CD14-positive monocyte (primary cell): ENCODE measurements around the gene DCLK2. TPM values are rescaled to one million over a fixed set of nuclear protein-coding genes. Genes with fewer than 3 reads are reported as not detected.

ENCODE experiments used
- DNase-seq, 3 donors: peaks; one replicate each; pipeline ENCODE4 v3.0.0-alpha.2; 2011 to 2022
- H2AFZ ChIP-seq: 2 replicates; pipeline ENCODE4 v1.6.0; 2012; ENCODE audit warnings: mild to moderate bottlenecking, low read depth, low read length, inconsistent platforms; ENCODE audit not compliant: insufficient read depth, poor library complexity, severe bottlenecking
- H3K27ac ChIP-seq, 2 donors: 1 replicate in 1 of 2; 2 replicates in 1 of 2; pipeline ENCODE4 v1.5.1; 2012 to 2013; ENCODE audit warnings: low read length in 2 of 2, control low read depth in 1 of 2, inconsistent platforms in 1 of 2, low read depth in 1 of 2, mild to moderate bottlenecking in 1 of 2
- H3K27me3 ChIP-seq, 2 donors: one replicate each; pipeline versions ENCODE4 v1.6.0 to v1.6.1; 2011 to 2013; ENCODE audit warnings: low read length in 2 of 2; ENCODE audit not compliant: control insufficient read depth in 2 of 2, insufficient read depth in 2 of 2
- H3K36me3 ChIP-seq, 2 donors: replicated peaks in 1 of 2; 1 replicate in 1 of 2; 2 replicates in 1 of 2; pipeline versions ENCODE4 v1.5.1 to v1.6.1; 2012 to 2013; ENCODE audit warnings: low read length in 2 of 2, control low read depth in 1 of 2, inconsistent platforms in 1 of 2, mild to moderate bottlenecking in 1 of 2; ENCODE audit not compliant: insufficient read depth in 2 of 2, control insufficient read depth in 1 of 2
- H3K4me1 ChIP-seq, 2 donors: 1 replicate in 1 of 2; 2 replicates in 1 of 2; pipeline versions ENCODE4 v1.5.1 to v1.6.1; 2012 to 2013; ENCODE audit warnings: low read length in 2 of 2, control low read depth in 1 of 2, inconsistent platforms in 1 of 2, mild to moderate bottlenecking in 1 of 2, moderate library complexity in 1 of 2; ENCODE audit not compliant: insufficient read depth in 2 of 2, control insufficient read depth in 1 of 2
- H3K4me2 ChIP-seq: replicated peaks from 2 replicates; pipeline ENCODE3; 2012; ENCODE audit warnings: low read length, moderate library complexity, mild to moderate bottlenecking; ENCODE audit not compliant: poor library complexity, severe bottlenecking; ENCODE audit errors: extremely low read depth
- H3K4me3 ChIP-seq, 3 experiments: fragments of 200-600 bp in 1 of 3; sonication (generic) in 1 of 3; replicated peaks in 1 of 3; 1 replicate in 2 of 3; 2 replicates in 1 of 3; pipeline ENCODE4 v1.5.1; 2011 to 2013; ENCODE audit warnings: low read length in 3 of 3, mild to moderate bottlenecking in 3 of 3, control low read depth in 2 of 3, low read depth in 2 of 3, inconsistent platforms in 1 of 3, moderate library complexity in 1 of 3
- H3K79me2 ChIP-seq: 2 replicates; pipeline ENCODE4 v1.6.0; 2012; ENCODE audit warnings: mild to moderate bottlenecking, control low read depth, inconsistent platforms, low read length, moderate library complexity; ENCODE audit not compliant: insufficient read depth
- H3K9ac ChIP-seq: 2 replicates; pipeline ENCODE4 v1.6.0; 2017; ENCODE audit warnings: low read length, mild to moderate bottlenecking; ENCODE audit not compliant: insufficient read depth, poor library complexity, severe bottlenecking
- H3K9me3 ChIP-seq, 2 donors: replicated peaks in 1 of 2; 1 replicate in 1 of 2; 2 replicates in 1 of 2; pipeline versions ENCODE4 v1.5.1 to v1.6.1; 2012 to 2013; ENCODE audit warnings: low read length in 2 of 2, control low read depth in 1 of 2; ENCODE audit not compliant: control insufficient read depth in 1 of 2, insufficient read depth in 1 of 2
- H4K20me1 ChIP-seq: 2 replicates; pipeline ENCODE4 v1.6.0; 2012; ENCODE audit warnings: mild to moderate bottlenecking, low read length, control low read depth, moderate library complexity; ENCODE audit not compliant: insufficient read depth
- H3K27ac Mint-ChIP-seq, 7 donors: one replicate each; pipeline ENCODE4 v1.8.0; 2020; ENCODE audit warnings: mild to moderate bottlenecking in 7 of 7, mixed read lengths in 7 of 7, moderate library complexity in 6 of 7, inconsistent platforms in 2 of 7
- H3K27me3 Mint-ChIP-seq, 3 donors: one replicate each; pipeline ENCODE4 v1.8.0; 2021 to 2022; ENCODE audit warnings: low read depth in 3 of 3, mild to moderate bottlenecking in 3 of 3, mixed read lengths in 3 of 3, moderate library complexity in 3 of 3, inconsistent platforms in 1 of 3
- H3K36me3 Mint-ChIP-seq, 2 donors: one replicate each; pipeline ENCODE4 v1.8.0; 2020; ENCODE audit warnings: mixed read lengths in 2 of 2, inconsistent platforms in 1 of 2, mild to moderate bottlenecking in 1 of 2
- H3K4me1 Mint-ChIP-seq: one replicate; pipeline ENCODE4 v1.8.0; 2020; ENCODE audit warnings: mild to moderate bottlenecking, mixed read lengths
- H3K4me3 Mint-ChIP-seq, 2 donors: one replicate each; pipeline ENCODE4 v1.8.0; 2020; ENCODE audit warnings: mild to moderate bottlenecking in 2 of 2, mixed read lengths in 2 of 2, moderate library complexity in 1 of 2
- H3K9me3 Mint-ChIP-seq, 7 donors: one replicate each; pipeline ENCODE4 v1.8.0; 2020 to 2022; ENCODE audit warnings: mixed read lengths in 7 of 7, mild to moderate bottlenecking in 6 of 7, moderate library complexity in 6 of 7, inconsistent platforms in 2 of 7
- WGBS: methylation state at CpG from one replicate; pipeline ENCODE4 v1.1.5; 2013; ENCODE audit warnings: missing lambda C conversion rate; ENCODE audit not compliant: insufficient coverage; 5-methylcytosine and 5-hydroxymethylcytosine counted together
- intact Hi-C, 2 donors: fragments of 100-400 bp; cut with micrococcal nuclease; formaldehyde crosslinking; loops; one replicate each; pipeline versions ENCODE4 v1.15.0 to v1.15.1; 2023
- polyA plus RNA-seq, 3 donors: library from polyadenylated mRNA; depleted of rRNA in 1 of 3; unstranded in 2 of 3; stranded (reverse) in 1 of 3; fragments of 300-500 nt in 2 of 3; fragments of >200 nt in 1 of 3; fragmentation: Illumina TruSeq in 2 of 3; gene quantifications; 1 replicate in 2 of 3; 2 replicates in 1 of 3; pipeline ENCODE4 v1.2.3, GENCODE V29; 2012 to 2021
- TF ChIP-seq, protein P1 (sequence below): fragments of 200-600 bp; IDR thresholded peaks from one replicate; pipeline ENCODE4 v1.8.0; 2022; ENCODE audit warnings: antibody characterized with exemption, mild to moderate bottlenecking

The DCLK2 gene
- polyA plus RNA-seq, 3 donors = 0.13 TPM; not detected in 2

DNA sequence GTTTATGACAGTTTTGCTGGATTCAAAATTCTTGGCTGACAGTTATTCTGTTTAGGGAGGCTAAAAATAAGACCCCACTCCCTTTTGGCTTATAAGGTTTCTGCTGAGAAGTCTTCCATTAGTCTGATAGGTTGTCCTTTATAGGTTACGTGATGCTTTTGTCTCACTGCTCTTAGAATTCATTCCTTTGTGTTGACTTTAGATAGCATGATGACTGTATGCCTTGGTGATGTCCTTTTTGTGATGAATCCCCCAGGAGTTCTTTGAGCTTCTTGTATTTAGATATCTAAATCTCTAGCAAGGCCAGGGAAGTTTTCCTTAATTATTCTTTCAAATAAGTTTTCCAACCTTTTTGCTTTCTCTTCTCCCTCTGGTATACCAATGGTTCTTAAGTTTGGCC is 36.4 kb downstream of the DCLK2 start:
- Histone ChIP-seq H3K9me3 (peaks cover 0 to 5% of the 10 kb centered on the region in 2 donors), H3K79me2 (no peaks in the 10 kb centered on the region), H2AFZ (no peak overlapping the region), H3K27ac (no peak overlapping the region), H3K4me3 (no peak overlapping the region), H4K20me1 (no peaks in the 10 kb centered on the region), H3K4me2 (no peak overlapping the region), H3K9ac (no peak overlapping the region), H3K36me3 (no peaks in the 10 kb centered on the region), H3K4me1 (no peaks in the 10 kb centered on the region), H3K27me3 (no peaks in the 10 kb centered on the region)
- TF ChIP-seq, protein P1, sequence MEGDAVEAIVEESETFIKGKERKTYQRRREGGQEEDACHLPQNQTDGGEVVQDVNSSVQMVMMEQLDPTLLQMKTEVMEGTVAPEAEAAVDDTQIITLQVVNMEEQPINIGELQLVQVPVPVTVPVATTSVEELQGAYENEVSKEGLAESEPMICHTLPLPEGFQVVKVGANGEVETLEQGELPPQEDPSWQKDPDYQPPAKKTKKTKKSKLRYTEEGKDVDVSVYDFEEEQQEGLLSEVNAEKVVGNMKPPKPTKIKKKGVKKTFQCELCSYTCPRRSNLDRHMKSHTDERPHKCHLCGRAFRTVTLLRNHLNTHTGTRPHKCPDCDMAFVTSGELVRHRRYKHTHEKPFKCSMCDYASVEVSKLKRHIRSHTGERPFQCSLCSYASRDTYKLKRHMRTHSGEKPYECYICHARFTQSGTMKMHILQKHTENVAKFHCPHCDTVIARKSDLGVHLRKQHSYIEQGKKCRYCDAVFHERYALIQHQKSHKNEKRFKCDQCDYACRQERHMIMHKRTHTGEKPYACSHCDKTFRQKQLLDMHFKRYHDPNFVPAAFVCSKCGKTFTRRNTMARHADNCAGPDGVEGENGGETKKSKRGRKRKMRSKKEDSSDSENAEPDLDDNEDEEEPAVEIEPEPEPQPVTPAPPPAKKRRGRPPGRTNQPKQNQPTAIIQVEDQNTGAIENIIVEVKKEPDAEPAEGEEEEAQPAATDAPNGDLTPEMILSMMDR = no peak
- no peaks in the 10 kb centered on the region for H3K4me1 Mint-ChIP-seq
- no peak overlapping the region for H3K4me3 Mint-ChIP-seq
- peaks cover 0 to 3% (median 0%) of the 10 kb centered on the region in 3 donors for H3K27me3 Mint-ChIP-seq
- H3K9me3 Mint-ChIP-seq = peaks cover 4 to 20% (median 11%) of the 10 kb centered on the region in 7 donors
- no peak for DNase-seq
- intact Hi-C loops = no loop called here
- no CpG with 5 or more reads among the region's 1 CpG for WGBS
- peaks cover 0 to 3% of the 10 kb centered on the region in 2 donors for H3K36me3 Mint-ChIP-seq
- no peak overlapping the region for H3K27ac Mint-ChIP-seq

DNA sequence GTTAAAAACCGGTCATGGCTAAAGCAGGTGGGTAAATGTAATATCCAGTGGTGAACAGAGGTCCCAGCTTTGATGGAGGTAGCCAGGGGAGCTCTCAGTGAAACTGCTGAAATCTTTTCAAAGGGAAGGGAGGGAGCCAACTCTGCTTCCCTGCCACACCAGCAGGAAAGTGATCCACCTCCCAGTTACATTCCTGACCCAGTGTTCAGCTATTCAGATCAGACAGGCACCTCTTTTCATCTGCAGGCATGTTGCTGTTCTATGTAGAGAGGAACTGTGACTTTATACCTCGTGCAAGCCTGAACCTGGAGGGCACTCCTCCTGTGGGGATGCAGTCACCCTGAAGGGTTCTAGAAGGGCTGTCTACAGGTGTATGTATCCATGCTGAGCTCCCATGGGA is 37.6 kb downstream of the DCLK2 start:
- intact Hi-C loops = no loop called here
- no peak overlapping the region for H2AFZ ChIP-seq
- Mint-ChIP-seq H3K27ac (no peak overlapping the region), H3K36me3 (peaks cover 0 to 3% of the 10 kb centered on the region in 2 donors), H3K27me3 (peaks cover 0 to 3% (median 0%) of the 10 kb centered on the region in 3 donors), H3K4me3 (no peak overlapping the region), H3K4me1 (no peaks in the 10 kb centered on the region), H3K9me3 (peaks cover 4 to 20% (median 11%) of the 10 kb centered on the region in 7 donors)
- H3K79me2 ChIP-seq = no peaks in the 10 kb centered on the region
- DNase-seq = no peak
- TF ChIP-seq, protein P1 = no peak
- no peak overlapping the region for H3K27ac ChIP-seq
- H3K36me3 ChIP-seq = no peaks in the 10 kb centered on the region
- no peaks in the 10 kb centered on the region for H4K20me1 ChIP-seq
- H3K9me3 ChIP-seq = peaks cover 0 to 5% of the 10 kb centered on the region in 2 donors
- H3K4me2 ChIP-seq = no peak overlapping the region
- no peaks in the 10 kb centered on the region for H3K4me1 ChIP-seq
- H3K27me3 ChIP-seq = no peaks in the 10 kb centered on the region
- 100% methylated on average over 1 of the region's 2 CpGs for WGBS
- H3K4me3 ChIP-seq = no peak overlapping the region
- H3K9ac ChIP-seq = no peak overlapping the region
